GM18870 (cell line): Measurements from ENCODE around the gene CYP1A2.
A peak's percentile ranks its signal among the peaks of the same experiment; 100 is the strongest.
"Not testable (repeated sequence)": the region's sequence is repeated elsewhere in the genome, so short reads cannot be mapped to it uniquely, and the experiment has no call there.

Experiments used
- ATAC-seq: cut with Tn5 transposase; IDR thresholded peaks from one replicate; pipeline ENCODE4 v1.9.1; 2021; ENCODE audit warnings: moderate library complexity; ENCODE audit not compliant: unreplicated experiment

The CYP1A2 gene

GRCh38 chr15:74775894-74776293, 27.2 kb downstream of the CYP1A2 start:
- ATAC-seq: no peak

GRCh38 chr15:74776821-74777768, 28.4 kb downstream of the CYP1A2 start:
- peak; percentile 37 for ATAC-seq

GRCh38 chr15:74777769-74778598, 29.3 kb downstream of the CYP1A2 start:
- ATAC-seq: no peak

- ATAC-seq: no peak
Measured at GRCh38 chr15:74778599-74778970, 29.9 kb downstream of the CYP1A2 start.

GRCh38 chr15:74779162-74779648, 30.6 kb downstream of the CYP1A2 start:
- ATAC-seq: no peak

GRCh38 chr15:74780523-74781430, 32.1 kb downstream of the CYP1A2 start:
- ATAC-seq: no peak

GRCh38 chr15:74781431-74782258, 33.0 kb downstream of the CYP1A2 start, which contains the start of gene CSK:
CSK (plus strand) TSS chr15:74782080; CDS start chr15:74798298, 16,218 bp downstream.
- ATAC-seq: no peak

- ATAC-seq: no peak
Measured at GRCh38 chr15:74782259-74783071, 33.8 kb downstream of the CYP1A2 start.

GRCh38 chr15:74783072-74783807, 34.6 kb downstream of the CYP1A2 start:
- no peak for ATAC-seq

- no peak for ATAC-seq
Measured at GRCh38 chr15:74783808-74784175, 35.1 kb downstream of the CYP1A2 start.

GRCh38 chr15:74784426-74785193, 36.0 kb downstream of the CYP1A2 start:
- no peak for ATAC-seq

GRCh38 chr15:74785194-74786032, 36.8 kb downstream of the CYP1A2 start:
- ATAC-seq: no peak

GRCh38 chr15:74786081-74786480, 37.4 kb downstream of the CYP1A2 start:
- ATAC-seq: not testable (repeated sequence)

- no peak for ATAC-seq
Measured at GRCh38 chr15:74786551-74787165, 38.0 kb downstream of the CYP1A2 start.

- ATAC-seq: peak; percentile 40
Measured at GRCh38 chr15:74787251-74788041, 38.8 kb downstream of the CYP1A2 start.
